ENCODE results near the gene SCRT2.

- TF ChIP-seq CTCF (IDR thresholded peaks at IDR 0.05) (peak; percentile 30 to 86 (median 80)), POLR2A (IDR thresholded peaks at IDR 0.05) (peak; percentile 78), EP300 (IDR thresholded peaks at IDR 0.05) (no peak)
Measured at GRCh38 chr20:653110-653589, 22.5 kb downstream of the SCRT2 start, which contains the start of gene SRXN1.

Measured in ovary (tissue), 3 donors.